Keratinocyte (primary cell): ENCODE data around the gene GAST. TPM values are rescaled to one million over a fixed set of nuclear protein-coding genes. Genes with fewer than 3 reads are reported as not detected.
"Not testable (repeated sequence)": the region's sequence is repeated elsewhere in the genome, so short reads cannot be mapped to it uniquely, and the experiment has no call there.

Experiments used
- DNase-seq: peaks from one replicate; pipeline ENCODE4 v3.0.0-alpha.2; 2011; ENCODE audit warnings: low read depth, missing footprints, low spot score
- FAIRE-seq: peaks from 2 replicates; lab custom pipeline; 2011; peaks lifted over from hg19 to GRCh38; lab: Jason Lieb, UNC
- H2AFZ ChIP-seq: 2 replicates; pipeline ENCODE4 v1.6.0; 2012; ENCODE audit warnings: low read length, control low read depth, inconsistent platforms; ENCODE audit not compliant: control insufficient read depth
- H3K27ac ChIP-seq: 2 replicates; pipeline ENCODE4 v1.5.1; 2011; ENCODE audit warnings: low read length; ENCODE audit not compliant: control insufficient read depth, insufficient read depth
- H3K27me3 ChIP-seq: 3 replicates; pipeline ENCODE4 v1.6.0; 2011; ENCODE audit warnings: low read length; ENCODE audit not compliant: control insufficient read depth, insufficient read depth; ENCODE audit errors: extremely low read depth
- H3K36me3 ChIP-seq, 2 experiments: 2 replicates in 1 of 2; 3 replicates in 1 of 2; pipeline ENCODE4 v1.5.1; 2011; ENCODE audit warnings: low read length in 2 of 2, mild to moderate bottlenecking in 1 of 2; ENCODE audit not compliant: control insufficient read depth in 2 of 2, insufficient read depth in 2 of 2; ENCODE audit errors: extremely low read depth in 1 of 2
- H3K4me1 ChIP-seq: 3 replicates; pipeline ENCODE4 v1.5.1; 2011; ENCODE audit warnings: low read length; ENCODE audit not compliant: control insufficient read depth, insufficient read depth; ENCODE audit errors: extremely low read depth
- H3K4me2 ChIP-seq: 3 replicates; pipeline ENCODE4 v1.6.0; 2011; ENCODE audit warnings: low read depth, low read length; ENCODE audit not compliant: control insufficient read depth, insufficient read depth; ENCODE audit errors: extremely low read depth
- H3K4me3 ChIP-seq, 3 experiments: fragments of 200-600 bp in 1 of 3; sonication (generic) in 1 of 3; 2 replicates in 2 of 3; 3 replicates in 1 of 3; pipeline ENCODE4 v1.5.1; 2011 to 2016; ENCODE audit warnings: low read length in 3 of 3, mild to moderate bottlenecking in 3 of 3, control low read depth in 2 of 3, inconsistent platforms in 1 of 3, low read depth in 1 of 3, mixed read lengths in 1 of 3, mixed run types in 1 of 3, moderate library complexity in 1 of 3; ENCODE audit not compliant: control insufficient read depth in 2 of 3, insufficient read depth in 2 of 3; ENCODE audit errors: extremely low read depth in 1 of 3
- H3K79me2 ChIP-seq: 2 replicates; pipeline ENCODE4 v1.6.0; 2012; ENCODE audit warnings: low read length; ENCODE audit not compliant: control insufficient read depth, insufficient read depth
- H3K9ac ChIP-seq: 3 replicates; pipeline ENCODE4 v1.6.0; 2011; ENCODE audit warnings: low read length; ENCODE audit not compliant: control insufficient read depth, insufficient read depth; ENCODE audit errors: extremely low read depth
- H3K9me1 ChIP-seq: 3 replicates; pipeline ENCODE4 v1.6.0; 2011; ENCODE audit warnings: low read length; ENCODE audit not compliant: control insufficient read depth, insufficient read depth; ENCODE audit errors: extremely low read depth
- H3K9me3 ChIP-seq: 2 replicates; pipeline ENCODE4 v1.5.1; 2012; ENCODE audit warnings: low read depth, low read length; ENCODE audit not compliant: control insufficient read depth
- H4K20me1 ChIP-seq: 3 replicates; pipeline ENCODE4 v1.6.0; 2011; ENCODE audit warnings: low read length; ENCODE audit not compliant: control insufficient read depth, insufficient read depth; ENCODE audit errors: extremely low read depth
- CTCF ChIP-seq, 3 experiments: IDR thresholded peaks in 1 of 3; conservative IDR thresholded peaks in 1 of 3; optimal IDR thresholded peaks in 1 of 3; 2 replicates in 2 of 3; 3 replicates in 1 of 3; pipeline versions ENCODE3 to v1.5.1; 2011; ENCODE audit warnings: low read length in 3 of 3, mild to moderate bottlenecking in 3 of 3, moderate library complexity in 2 of 3, control low read depth in 1 of 3, inconsistent platforms in 1 of 3; ENCODE audit not compliant: insufficient read depth in 2 of 3; ENCODE audit errors: extremely low read depth in 1 of 3
- EZH2 ChIP-seq: IDR thresholded peaks from one replicate; pipeline ENCODE4 v1.6.1; 2012; ENCODE audit warnings: inconsistent platforms, mild to moderate bottlenecking, low read length, moderate library complexity
- dilution Hi-C: fragments of 300-500 bp; cut with MboI; formaldehyde crosslinking; loops from one replicate; pipeline ENCODE4 v1.7.0; 2020; ENCODE audit warnings: low sequenced_read_pairs; ENCODE audit not compliant: extremely low pct_ligation_motif_present
- polyA plus RNA-seq, 5 experiments: library from polyadenylated mRNA; depleted of rRNA in 3 of 5; stranded (reverse) in 3 of 5; stranded (forward) in 1 of 5; unstranded in 1 of 5; fragments of >200 nt; gene quantifications; 1 replicate in 1 of 5; 2 replicates in 3 of 5; 3 replicates in 1 of 5; pipeline versions ENCODE4 v1.2.1 to v1.2.3, GENCODE V29; 2011 to 2012; ENCODE audit warnings: missing spikeins in 2 of 5, low read depth in 1 of 5, low replicate concordance in 1 of 5

Gene GAST
- polyA plus RNA-seq, 1 donor (not counting 4 experiments of a cell fraction or from before 2014, with no cell fraction given) = 0.87 TPM

DNA sequence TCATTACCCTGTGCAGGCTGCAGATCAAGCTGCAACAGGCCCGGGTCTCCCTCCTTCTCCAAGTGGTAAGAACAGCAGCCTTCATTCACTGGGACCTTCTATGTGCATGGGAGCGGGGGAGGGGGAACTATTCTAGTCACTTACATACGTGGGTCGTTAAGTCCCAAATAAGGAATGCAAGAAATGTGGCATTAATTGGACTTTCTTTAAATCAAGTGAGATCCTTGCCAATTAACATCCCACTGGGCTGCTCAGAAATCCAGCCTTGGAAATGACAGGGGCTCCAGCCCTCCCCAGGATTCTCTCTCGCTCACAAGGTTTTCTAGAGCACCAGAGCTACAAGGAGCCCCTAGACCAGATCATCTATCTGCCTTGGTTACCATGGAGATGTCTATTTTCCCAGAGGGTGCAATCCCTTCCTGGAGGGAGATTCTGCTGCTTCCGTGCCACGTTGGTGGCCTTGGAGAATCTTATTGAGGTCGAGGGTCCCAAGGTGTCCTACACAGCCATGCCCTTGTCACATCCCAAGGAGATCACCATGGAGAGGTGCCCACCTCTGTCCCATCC lies 28.6 kb upstream of the GAST start:
- Histone ChIP-seq H4K20me1 (no peaks in the 10 kb centered on the region), H3K4me1 (peaks cover 15% of the 10 kb centered on the region), H3K27ac (no peak overlapping the region), H3K27me3 (no peaks in the 10 kb centered on the region), H3K36me3 (no peaks in the 10 kb centered on the region), H3K9me3 (no peaks in the 10 kb centered on the region), H3K9ac (no peak overlapping the region), H2AFZ (no peak overlapping the region), H3K9me1 (no peaks in the 10 kb centered on the region), H3K79me2 (no peaks in the 10 kb centered on the region), H3K4me3 (no peak overlapping the region), H3K4me2 (no peak overlapping the region)
- no peak for TF ChIP-seq EZH2
- TF ChIP-seq CTCF (optimal IDR thresholded peaks at IDR 0.05 in 1 of 3, IDR thresholded peaks at IDR 0.05 in 1 of 3, conservative IDR thresholded peaks at IDR 0.05 in 1 of 3; ENCODE audit: extremely low read depth in 1 of 3, insufficient read depth in 2 of 3, low read length in 3 of 3) = no peak
- no peak for DNase-seq
- FAIRE-seq = no peak
- dilution Hi-C loops = no loop called here

DNA sequence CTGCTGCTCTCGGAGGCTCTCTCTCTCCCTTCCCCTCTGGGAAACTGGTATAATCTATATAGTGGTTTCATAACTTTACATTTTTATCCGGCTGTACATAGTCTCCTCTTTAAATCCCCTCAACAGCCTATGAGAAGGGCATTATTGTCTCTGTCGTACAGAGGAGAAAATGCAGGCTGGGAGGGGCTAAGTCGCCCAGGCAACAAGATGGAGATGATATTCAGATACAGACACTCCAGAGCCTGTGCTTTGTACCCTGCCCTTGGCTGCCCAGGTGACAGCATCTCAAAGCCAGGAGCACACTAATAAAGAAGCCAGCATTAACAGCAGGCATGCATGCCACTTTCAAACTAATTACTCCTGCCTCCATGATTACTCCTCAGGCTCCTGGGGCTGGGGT lies 28.1 kb upstream of the GAST start:
- H2AFZ ChIP-seq = no peak overlapping the region
- dilution Hi-C loops = no loop called here
- DNase-seq (no peak), FAIRE-seq (no peak)
- TF ChIP-seq CTCF (optimal IDR thresholded peaks at IDR 0.05 in 1 of 3, IDR thresholded peaks at IDR 0.05 in 1 of 3, conservative IDR thresholded peaks at IDR 0.05 in 1 of 3; ENCODE audit: extremely low read depth in 1 of 3, insufficient read depth in 2 of 3, low read length in 3 of 3) (no peak), EZH2 (no peak)
- H3K9me3 ChIP-seq = no peaks in the 10 kb centered on the region
- H3K4me1 ChIP-seq = peaks cover 10% of the 10 kb centered on the region
- H3K4me3 ChIP-seq = no peak overlapping the region
- H3K4me2 ChIP-seq = no peak overlapping the region
- no peaks in the 10 kb centered on the region for H3K27me3 ChIP-seq
- H3K9ac ChIP-seq = no peak overlapping the region
- no peaks in the 10 kb centered on the region for H4K20me1 ChIP-seq
- peaks cover 2% of the 10 kb centered on the region for H3K79me2 ChIP-seq
- no peaks in the 10 kb centered on the region for H3K36me3 ChIP-seq
- no peak overlapping the region for H3K27ac ChIP-seq
- no peaks in the 10 kb centered on the region for H3K9me1 ChIP-seq

GRCh38 chr17:41685753-41686152 lies 26.4 kb upstream of the GAST start:
- peaks cover 13 to 14% of the 10 kb centered on the region in 2 experiments for H3K36me3 ChIP-seq
- dilution Hi-C loops, H3K9me3 ChIP-seq, H3K27ac ChIP-seq, H3K4me1 ChIP-seq, H3K4me3 ChIP-seq, H2AFZ ChIP-seq, DNase-seq, H3K27me3 ChIP-seq, H3K9ac ChIP-seq, H3K9me1 ChIP-seq, H3K4me2 ChIP-seq, FAIRE-seq: not testable (repeated sequence)
- peaks cover 16% of the 10 kb centered on the region for H3K79me2 ChIP-seq
- H4K20me1 ChIP-seq = peaks cover 10% of the 10 kb centered on the region
